ENCODE measurements around the gene FXYD6. TPM values are rescaled to one million over a fixed set of nuclear protein-coding genes. Genes with fewer than 3 reads are reported as not detected.

Gene FXYD6
- total RNA-seq, 4 donors from 2014 or later: 21.5 to 79.9 (median 25.6) TPM

DNA sequence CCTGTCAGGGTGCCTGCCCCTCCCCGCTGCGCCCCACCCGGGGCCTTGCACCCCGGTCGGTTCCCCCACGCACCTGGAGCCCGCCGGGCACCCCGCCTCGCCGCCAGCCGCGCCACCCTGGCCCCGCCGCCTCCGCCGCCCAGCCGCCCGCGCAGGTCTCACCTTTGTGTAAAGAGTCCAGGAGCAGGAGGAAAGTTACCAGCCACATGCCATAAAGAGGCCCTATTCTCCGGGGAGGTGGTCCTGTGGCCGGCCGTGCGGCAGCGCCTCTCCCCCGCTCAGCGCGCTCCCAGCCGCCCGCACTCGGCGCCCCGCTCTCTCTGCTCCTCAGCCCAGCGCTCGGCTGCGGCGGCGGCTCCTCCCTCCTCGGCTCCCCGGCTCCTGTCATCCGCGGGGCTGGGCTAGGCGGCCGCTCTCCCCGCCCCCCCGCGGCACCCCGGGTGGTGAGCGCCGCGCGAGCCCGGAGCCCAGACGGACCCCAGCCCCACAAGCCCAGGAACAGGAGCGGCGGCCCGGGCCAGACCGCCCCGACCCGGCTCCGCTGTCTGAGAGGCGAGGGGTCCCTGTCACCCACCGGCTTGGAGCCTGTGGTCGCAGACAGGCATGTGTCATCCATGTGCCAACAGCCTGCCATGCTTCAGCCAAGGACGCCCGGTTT is 79.5 kb downstream of the FXYD6 start, which contains the start of gene DSCAML1:
Gene DSCAML1, minus strand, starts transcription at position 345 of the 658 bp plus-strand sequence. Its CDS starts 137 bp downstream, at position 208.
- no peak for DNase-seq (ENCODE audit: low spot score)
- TF ChIP-seq, protein P1, sequence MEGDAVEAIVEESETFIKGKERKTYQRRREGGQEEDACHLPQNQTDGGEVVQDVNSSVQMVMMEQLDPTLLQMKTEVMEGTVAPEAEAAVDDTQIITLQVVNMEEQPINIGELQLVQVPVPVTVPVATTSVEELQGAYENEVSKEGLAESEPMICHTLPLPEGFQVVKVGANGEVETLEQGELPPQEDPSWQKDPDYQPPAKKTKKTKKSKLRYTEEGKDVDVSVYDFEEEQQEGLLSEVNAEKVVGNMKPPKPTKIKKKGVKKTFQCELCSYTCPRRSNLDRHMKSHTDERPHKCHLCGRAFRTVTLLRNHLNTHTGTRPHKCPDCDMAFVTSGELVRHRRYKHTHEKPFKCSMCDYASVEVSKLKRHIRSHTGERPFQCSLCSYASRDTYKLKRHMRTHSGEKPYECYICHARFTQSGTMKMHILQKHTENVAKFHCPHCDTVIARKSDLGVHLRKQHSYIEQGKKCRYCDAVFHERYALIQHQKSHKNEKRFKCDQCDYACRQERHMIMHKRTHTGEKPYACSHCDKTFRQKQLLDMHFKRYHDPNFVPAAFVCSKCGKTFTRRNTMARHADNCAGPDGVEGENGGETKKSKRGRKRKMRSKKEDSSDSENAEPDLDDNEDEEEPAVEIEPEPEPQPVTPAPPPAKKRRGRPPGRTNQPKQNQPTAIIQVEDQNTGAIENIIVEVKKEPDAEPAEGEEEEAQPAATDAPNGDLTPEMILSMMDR (IDR thresholded peaks at IDR 0.05): no peak
- ATAC-seq (ENCODE audit: low FRiP score): peak; percentile 71

DNA sequence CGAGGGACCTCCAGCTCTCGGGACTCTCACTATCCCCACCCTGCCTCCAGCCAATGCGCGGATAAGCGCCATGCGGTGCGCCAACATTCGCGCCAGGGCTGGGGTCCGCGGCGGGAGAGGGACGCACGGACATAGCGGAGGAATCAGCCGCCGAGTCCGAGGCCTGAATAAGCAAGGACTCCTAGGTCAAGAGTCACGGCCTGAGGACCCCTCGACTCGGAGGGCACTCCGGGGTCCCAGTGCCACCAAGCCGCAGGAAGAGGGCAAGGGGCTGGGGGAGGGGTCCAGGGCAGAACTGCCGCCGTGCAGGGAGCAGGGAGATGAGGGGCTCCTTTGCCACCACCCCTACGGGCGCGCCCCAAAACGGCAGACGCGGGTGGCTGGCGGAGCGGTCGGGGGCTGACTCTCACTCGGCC is 80.0 kb downstream of the FXYD6 start:
- TF ChIP-seq, protein P1 (IDR thresholded peaks at IDR 0.05): no peak
- ATAC-seq (ENCODE audit: low FRiP score) (no peak), DNase-seq (ENCODE audit: low spot score) (no peak)

DNA sequence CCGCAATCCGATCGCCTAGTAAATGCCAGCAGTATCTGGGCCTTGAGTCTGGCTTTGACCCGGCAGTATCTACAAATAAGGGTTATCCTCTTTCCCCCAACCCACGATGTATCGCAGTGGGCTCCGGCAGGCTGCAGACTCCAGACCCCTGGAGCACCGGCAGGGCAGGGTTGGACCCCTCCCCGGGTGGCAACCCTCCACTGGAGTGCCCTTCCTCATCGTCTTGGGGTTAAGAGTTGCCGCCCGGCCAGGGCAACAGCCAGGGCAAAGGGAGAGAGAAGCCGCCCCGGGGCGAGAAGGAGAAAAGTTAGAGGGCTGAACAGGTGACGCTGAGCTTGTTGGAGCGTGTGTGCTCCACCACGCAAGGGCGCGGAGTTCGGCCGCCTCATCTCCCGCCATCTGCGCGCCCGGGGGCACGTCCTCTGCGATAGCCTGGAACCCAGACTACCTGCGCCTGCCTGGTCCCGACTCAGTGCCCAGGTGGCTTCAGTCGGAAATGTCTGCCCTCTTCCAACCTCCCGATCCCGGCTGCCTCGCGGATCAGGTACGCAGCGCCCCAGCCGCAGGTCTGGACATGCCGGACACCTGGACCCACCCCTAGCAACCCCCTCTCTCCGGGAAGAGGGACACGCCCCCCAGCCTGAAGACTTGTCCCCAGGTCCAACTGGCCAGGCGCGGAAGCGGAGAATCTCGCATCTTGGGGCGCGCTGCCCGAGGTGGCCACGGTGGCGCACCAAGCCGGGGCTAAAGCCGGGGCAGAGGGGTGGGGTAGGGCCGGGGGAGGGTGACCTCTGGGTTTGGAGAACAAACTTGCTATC is 80.6 kb downstream of the FXYD6 start:
- no peak for DNase-seq (ENCODE audit: low spot score)

DNA sequence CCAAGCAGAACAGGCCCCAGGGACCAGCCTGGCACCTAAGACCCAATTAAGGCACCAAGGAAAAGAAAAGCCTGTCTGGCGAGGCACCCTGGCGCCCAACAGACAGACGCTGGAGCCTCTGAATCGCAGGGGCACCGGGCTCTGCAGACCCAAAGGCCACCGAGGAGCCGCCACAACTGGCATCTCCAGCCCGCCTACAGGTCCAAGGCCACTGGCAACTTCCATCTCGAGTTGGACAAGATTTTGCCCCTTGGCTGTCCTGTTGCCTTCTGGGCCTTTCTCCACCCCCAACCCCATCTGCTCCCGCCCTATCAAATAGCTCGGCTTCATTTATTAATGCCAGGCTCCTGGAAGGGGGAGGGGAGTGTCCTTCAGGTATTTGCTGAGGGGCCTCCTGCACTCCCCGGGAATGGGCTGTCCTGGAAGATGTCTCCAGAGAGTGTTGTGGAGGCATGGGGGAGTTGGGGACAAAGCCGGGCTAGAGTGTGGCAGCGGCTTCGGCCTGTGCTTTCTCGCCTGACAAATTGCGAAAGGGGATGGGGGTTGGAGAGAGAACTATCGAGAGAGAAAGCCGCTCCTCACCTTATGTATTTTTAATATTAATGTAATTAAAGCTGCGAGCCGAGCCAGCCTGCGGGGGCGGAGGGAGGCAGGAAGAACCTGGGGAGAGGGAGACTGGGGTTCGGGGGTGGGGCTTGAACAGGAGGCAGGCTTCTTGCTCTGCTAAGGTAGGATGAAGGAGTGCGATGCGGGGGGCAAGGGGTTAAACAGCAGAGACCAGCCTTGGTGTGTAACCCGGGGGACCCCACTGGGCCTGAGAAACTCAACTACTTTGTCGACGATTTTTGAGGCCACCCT is 81.5 kb downstream of the FXYD6 start:
- no peak for DNase-seq (ENCODE audit: low spot score)
- TF ChIP-seq, protein P1 (IDR thresholded peaks at IDR 0.05): no peak
- ATAC-seq (ENCODE audit: low FRiP score): no peak

More for the DNA sequence above, 80.6 kb downstream of the FXYD6 start:
- no peak for ATAC-seq (ENCODE audit: low FRiP score)
- TF ChIP-seq, protein P1 (IDR thresholded peaks at IDR 0.05): no peak

DNA sequence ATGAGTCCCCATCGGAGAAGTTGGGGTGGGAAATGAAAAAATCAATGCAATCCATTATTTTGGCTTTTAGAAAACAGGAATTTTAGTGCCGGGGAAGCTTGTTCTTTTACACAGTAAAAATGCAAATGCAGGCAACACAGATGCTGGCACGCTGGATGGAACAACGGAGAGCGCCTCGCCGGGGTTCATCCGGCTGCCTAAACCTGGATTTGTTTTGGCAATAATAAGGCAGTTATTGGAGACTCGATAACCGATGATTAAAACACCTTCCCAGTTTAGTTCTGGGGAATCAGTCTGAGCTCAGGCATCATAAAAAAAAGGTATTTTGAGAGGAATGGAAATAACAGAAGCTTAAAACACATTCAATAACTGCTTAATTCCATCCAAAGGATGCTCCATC is 82.3 kb downstream of the FXYD6 start:
- ATAC-seq (ENCODE audit: low FRiP score) (no peak), DNase-seq (ENCODE audit: low spot score) (no peak)
- TF ChIP-seq, protein P1 (IDR thresholded peaks at IDR 0.05): no peak

DNA sequence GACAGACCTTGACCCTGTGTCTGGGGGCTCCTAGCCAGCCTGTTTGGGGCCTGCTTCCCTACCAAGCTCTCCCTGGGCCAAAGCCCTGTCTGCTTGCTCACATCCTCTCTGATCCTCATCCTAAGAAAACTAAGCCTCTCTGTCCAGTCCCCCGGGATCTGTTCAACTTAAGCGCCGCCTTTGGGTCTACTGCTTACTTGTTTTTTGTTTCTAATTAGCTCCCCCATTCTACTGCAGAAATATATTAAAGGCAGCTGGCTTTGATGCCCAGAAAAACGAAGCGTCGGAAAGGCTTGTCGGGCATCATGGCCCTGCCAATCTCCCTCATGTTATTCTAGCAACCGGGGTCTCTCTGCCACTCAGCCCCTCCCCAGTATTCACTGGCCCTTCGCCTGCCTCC is 82.9 kb downstream of the FXYD6 start:
- no peak for DNase-seq (ENCODE audit: low spot score)
- no peak for ATAC-seq (ENCODE audit: low FRiP score)
- TF ChIP-seq, protein P1 (IDR thresholded peaks at IDR 0.05): no peak
